Measurements from ENCODE around the gene SNX8.

DNA sequence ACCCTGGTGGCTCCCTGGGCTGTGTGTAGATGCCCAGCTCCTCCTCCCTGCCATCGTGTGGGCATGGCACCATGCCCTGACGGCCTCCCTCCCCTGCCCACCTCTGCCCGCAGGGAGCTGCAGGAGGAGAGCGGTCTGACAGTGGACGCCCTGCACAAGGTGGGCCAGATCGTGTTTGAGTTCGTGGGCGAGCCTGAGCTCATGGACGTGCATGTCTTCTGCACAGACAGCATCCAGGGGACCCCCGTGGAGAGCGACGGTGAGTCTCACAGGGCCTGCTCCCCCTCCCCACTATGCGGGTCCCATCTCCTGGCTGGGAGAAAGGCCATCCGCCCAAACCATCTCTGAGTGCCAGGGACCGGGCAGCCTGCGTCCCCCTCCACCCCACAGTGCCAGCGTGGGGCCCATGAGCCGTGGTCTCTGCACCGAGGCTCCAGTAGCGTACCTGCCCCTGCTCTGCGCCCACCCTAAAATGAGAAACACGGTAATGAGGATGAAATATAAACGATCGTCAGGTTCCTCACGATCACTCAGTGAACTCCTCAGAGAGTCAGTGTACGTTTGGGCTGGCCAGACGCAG is 64.4 kb downstream of the SNX8 start:
- TF ChIP-seq, protein P1, sequence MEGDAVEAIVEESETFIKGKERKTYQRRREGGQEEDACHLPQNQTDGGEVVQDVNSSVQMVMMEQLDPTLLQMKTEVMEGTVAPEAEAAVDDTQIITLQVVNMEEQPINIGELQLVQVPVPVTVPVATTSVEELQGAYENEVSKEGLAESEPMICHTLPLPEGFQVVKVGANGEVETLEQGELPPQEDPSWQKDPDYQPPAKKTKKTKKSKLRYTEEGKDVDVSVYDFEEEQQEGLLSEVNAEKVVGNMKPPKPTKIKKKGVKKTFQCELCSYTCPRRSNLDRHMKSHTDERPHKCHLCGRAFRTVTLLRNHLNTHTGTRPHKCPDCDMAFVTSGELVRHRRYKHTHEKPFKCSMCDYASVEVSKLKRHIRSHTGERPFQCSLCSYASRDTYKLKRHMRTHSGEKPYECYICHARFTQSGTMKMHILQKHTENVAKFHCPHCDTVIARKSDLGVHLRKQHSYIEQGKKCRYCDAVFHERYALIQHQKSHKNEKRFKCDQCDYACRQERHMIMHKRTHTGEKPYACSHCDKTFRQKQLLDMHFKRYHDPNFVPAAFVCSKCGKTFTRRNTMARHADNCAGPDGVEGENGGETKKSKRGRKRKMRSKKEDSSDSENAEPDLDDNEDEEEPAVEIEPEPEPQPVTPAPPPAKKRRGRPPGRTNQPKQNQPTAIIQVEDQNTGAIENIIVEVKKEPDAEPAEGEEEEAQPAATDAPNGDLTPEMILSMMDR (IDR thresholded peaks at IDR 0.05; ENCODE audit: extremely low read depth in 1 of 2, insufficient read depth in 1 of 2, low read depth in 1 of 2, low read length in 2 of 2): no peak
- no peak for TF ChIP-seq EZH2 (IDR thresholded peaks at IDR 0.05; ENCODE audit: borderline replicate concordance, low read depth, low read length, severe bottlenecking)

All from endothelial cell of umbilical vein (primary cell).